ENCODE data around the gene KCNMA1. TPM values are rescaled to one million over a fixed set of nuclear protein-coding genes. Genes with fewer than 3 reads are reported as not detected.

The KCNMA1 gene
- polyA plus RNA-seq, 1 donor from 2014 or later: 60.8 TPM

GRCh38 chr10:77106676-77107075 is 530.9 kb downstream of the KCNMA1 start:
- H3K9ac ChIP-seq (ENCODE audit: low read length): no peak overlapping the region
- no peak overlapping the region for H3K4me2 ChIP-seq (ENCODE audit: low read length)
- H3K79me2 ChIP-seq (replicated peaks; ENCODE audit: insufficient read depth, low read length): no peaks in the 10 kb centered on the region
- H3K4me3 ChIP-seq (ENCODE audit: low read length): no peak overlapping the region
- H4K20me1 ChIP-seq (ENCODE audit: insufficient read depth): no peaks in the 10 kb centered on the region
- no peaks in the 10 kb centered on the region for H3K9me3 ChIP-seq (ENCODE audit: low read length)
- no peak overlapping the region for H3K27ac ChIP-seq (ENCODE audit: low read length)
- H3K9me2 ChIP-seq (ENCODE audit: insufficient read depth, low read length): no peaks in the 10 kb centered on the region
- no peaks in the 10 kb centered on the region for H3F3A ChIP-seq (ENCODE audit: insufficient read depth, low read length, poor library complexity, severe bottlenecking)
- TF ChIP-seq MXI1 (conservative IDR thresholded peaks at IDR 0.05; ENCODE audit: poor library complexity, severe bottlenecking) (no peak), POLR2AphosphoS5 (IDR thresholded peaks at IDR 0.05) (no peak), RAD21 (conservative IDR thresholded peaks at IDR 0.05) (no peak), EZH2 (IDR thresholded peaks at IDR 0.05; ENCODE audit: borderline replicate concordance, insufficient read depth, low read length, poor library complexity, severe bottlenecking) (no peak), CTCF (IDR thresholded peaks at IDR 0.05; ENCODE audit: poor library complexity, severe bottlenecking) (no peak), EP300 (conservative IDR thresholded peaks at IDR 0.05; ENCODE audit: poor library complexity, severe bottlenecking) (no peak), REST (IDR thresholded peaks at IDR 0.05; ENCODE audit: borderline replicate concordance) (no peak), TAF1 (IDR thresholded peaks at IDR 0.05; ENCODE audit: low read depth) (no peak), SMC3 (conservative IDR thresholded peaks at IDR 0.05; ENCODE audit: poor library complexity) (no peak)
- no peaks in the 10 kb centered on the region for H3K36me3 ChIP-seq (ENCODE audit: insufficient read depth, low read length)
- H3K27me3 ChIP-seq (ENCODE audit: insufficient read depth, low read depth, low read length): no peaks in the 10 kb centered on the region
- no peak overlapping the region for H2AFZ ChIP-seq (ENCODE audit: low read depth, low read length)

GRCh38 chr10:77105761-77106221 is 531.8 kb downstream of the KCNMA1 start:
- H3K79me2 ChIP-seq (replicated peaks; ENCODE audit: insufficient read depth, low read length): no peaks in the 10 kb centered on the region
- H3K36me3 ChIP-seq (ENCODE audit: insufficient read depth, low read length): no peaks in the 10 kb centered on the region
- no peak overlapping the region for H3K27ac ChIP-seq (ENCODE audit: low read length)
- no peaks in the 10 kb centered on the region for H3F3A ChIP-seq (ENCODE audit: insufficient read depth, low read length, poor library complexity, severe bottlenecking)
- no peaks in the 10 kb centered on the region for H3K27me3 ChIP-seq (ENCODE audit: insufficient read depth, low read depth, low read length)
- no peak overlapping the region for H3K9ac ChIP-seq (ENCODE audit: low read length)
- TF ChIP-seq CTCF (IDR thresholded peaks at IDR 0.05; ENCODE audit: poor library complexity, severe bottlenecking) (no peak), SMC3 (conservative IDR thresholded peaks at IDR 0.05; ENCODE audit: poor library complexity) (no peak), MXI1 (conservative IDR thresholded peaks at IDR 0.05; ENCODE audit: poor library complexity, severe bottlenecking) (no peak), TAF1 (IDR thresholded peaks at IDR 0.05; ENCODE audit: low read depth) (no peak), EZH2 (IDR thresholded peaks at IDR 0.05; ENCODE audit: borderline replicate concordance, insufficient read depth, low read length, poor library complexity, severe bottlenecking) (no peak), EP300 (conservative IDR thresholded peaks at IDR 0.05; ENCODE audit: poor library complexity, severe bottlenecking) (no peak), RAD21 (conservative IDR thresholded peaks at IDR 0.05) (no peak), POLR2AphosphoS5 (IDR thresholded peaks at IDR 0.05) (no peak), REST (IDR thresholded peaks at IDR 0.05; ENCODE audit: borderline replicate concordance) (no peak)
- no peaks in the 10 kb centered on the region for H3K9me2 ChIP-seq (ENCODE audit: insufficient read depth, low read length)
- no peaks in the 10 kb centered on the region for H3K9me3 ChIP-seq (ENCODE audit: low read length)
- no peak overlapping the region for H3K4me3 ChIP-seq (ENCODE audit: low read length)
- H4K20me1 ChIP-seq (ENCODE audit: insufficient read depth): no peaks in the 10 kb centered on the region
- no peak overlapping the region for H3K4me2 ChIP-seq (ENCODE audit: low read length)
- H2AFZ ChIP-seq (ENCODE audit: low read depth, low read length): no peak overlapping the region

Data from neural cell (in vitro differentiated cells).